OCI-LY3 (cell line): ENCODE results near the gene MICALL2.

Experiments
- EZH2phosphoT487 ChIP-seq: fragments of 200-600 bp; shearing (Covaris generic); IDR thresholded peaks from 2 replicates; pipeline ENCODE4 v1.6.1; 2018; ENCODE audit warnings: antibody characterized with exemption, mixed run types, low read depth
- TF ChIP-seq, protein P1 (sequence below): fragments of 200-600, 300-600 bp; sonication (generic); IDR thresholded peaks from 2 replicates; pipeline ENCODE4 v1.5.1; 2014; ENCODE audit warnings: antibody characterized with exemption, low read length, low read depth

DNA sequence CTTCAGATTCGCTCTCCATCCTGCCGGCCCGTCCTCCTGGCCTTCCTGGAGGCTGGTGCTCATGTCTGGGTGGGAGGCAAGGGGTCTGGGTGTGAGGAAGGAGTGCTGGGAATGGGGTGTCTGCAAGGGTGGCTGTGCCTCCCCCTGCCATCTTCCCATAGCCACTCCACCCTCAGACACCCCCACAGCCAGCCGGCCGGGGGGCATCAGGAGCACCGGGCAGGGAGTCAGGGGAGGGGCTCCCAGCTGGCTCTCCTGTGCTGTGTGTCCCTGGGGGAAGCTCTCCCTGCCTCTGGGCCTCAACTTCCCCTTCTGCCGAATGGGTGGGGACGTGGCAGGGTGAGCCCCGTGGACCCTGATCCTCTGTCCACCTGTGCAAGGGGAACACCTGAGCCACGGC, 18.6 kb downstream of the MICALL2 start:
- TF ChIP-seq, protein P1, sequence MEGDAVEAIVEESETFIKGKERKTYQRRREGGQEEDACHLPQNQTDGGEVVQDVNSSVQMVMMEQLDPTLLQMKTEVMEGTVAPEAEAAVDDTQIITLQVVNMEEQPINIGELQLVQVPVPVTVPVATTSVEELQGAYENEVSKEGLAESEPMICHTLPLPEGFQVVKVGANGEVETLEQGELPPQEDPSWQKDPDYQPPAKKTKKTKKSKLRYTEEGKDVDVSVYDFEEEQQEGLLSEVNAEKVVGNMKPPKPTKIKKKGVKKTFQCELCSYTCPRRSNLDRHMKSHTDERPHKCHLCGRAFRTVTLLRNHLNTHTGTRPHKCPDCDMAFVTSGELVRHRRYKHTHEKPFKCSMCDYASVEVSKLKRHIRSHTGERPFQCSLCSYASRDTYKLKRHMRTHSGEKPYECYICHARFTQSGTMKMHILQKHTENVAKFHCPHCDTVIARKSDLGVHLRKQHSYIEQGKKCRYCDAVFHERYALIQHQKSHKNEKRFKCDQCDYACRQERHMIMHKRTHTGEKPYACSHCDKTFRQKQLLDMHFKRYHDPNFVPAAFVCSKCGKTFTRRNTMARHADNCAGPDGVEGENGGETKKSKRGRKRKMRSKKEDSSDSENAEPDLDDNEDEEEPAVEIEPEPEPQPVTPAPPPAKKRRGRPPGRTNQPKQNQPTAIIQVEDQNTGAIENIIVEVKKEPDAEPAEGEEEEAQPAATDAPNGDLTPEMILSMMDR = no peak
- TF ChIP-seq EZH2phosphoT487 = no peak
